Measurements from ENCODE around the gene AKT1. TPM values are rescaled to one million over a fixed set of nuclear protein-coding genes. Genes with fewer than 3 reads are reported as not detected.

Gene AKT1
- total RNA-seq = 100 to 1,000 TPM; 122 to 176 (median 128) TPM
- long read RNA-seq, donor 1, transcript AKT1-201 (15 exons, 2,866 nt) = minor isoform, 12 of 896 reads
- long read RNA-seq, donor 1, transcript AKT1-203 (14 exons, 2,710 nt) = major isoform, 708 of 896 reads
- long read RNA-seq, donor 1, transcript AKT1-220 (15 exons, 2,742 nt) = minor isoform, 28 of 896 reads
- long read RNA-seq, donor 1, partial matches to known transcripts = 35 of 896 reads
- long read RNA-seq, donor 1, other reads (novel, unspliced or antisense) = 106 of 896 reads
- long read RNA-seq, donor 2, partial matches to known transcripts = 4 of 6 reads
- long read RNA-seq, donor 2, other reads (novel, unspliced or antisense) = 2 of 6 reads

GRCh38 chr14:104794993-104795780 is at the start of gene AKT1:
Gene AKT1, minus strand, starts transcription at chr14:104795748. Its CDS starts 3,105 bp downstream, at chr14:104792643.
- peaks cover 40% of the 10 kb centered on the region for H3K4me1 ChIP-seq (ENCODE audit: low read depth)
- no peak for TF ChIP-seq CTCF (IDR thresholded peaks at IDR 0.05)
- no peaks in the 10 kb centered on the region for H3K9me3 ChIP-seq
- peak within 1 kb of the TSS; percentile 67 for H3K4me3 ChIP-seq
- no peaks in the 10 kb centered on the region for H3K36me3 ChIP-seq (ENCODE audit: low read depth)
- intact Hi-C loops (cut with DNase I, micrococcal nuclease) = no loop called here
- DNase-seq (peak in 2 of 3 donors; percentile 50 to 70), ATAC-seq (peak; percentile 49)

GRCh38 chr14:104845033-104845666 is 49.6 kb upstream of the AKT1 start:
- Histone ChIP-seq H3K4me1 (ENCODE audit: low read depth) (peaks cover 5% of the 10 kb centered on the region), H3K9me3 (no peaks in the 10 kb centered on the region), H3K4me3 (no peak overlapping the region), H3K36me3 (ENCODE audit: low read depth) (no peaks in the 10 kb centered on the region)
- no peak for ATAC-seq
- DNase-seq = no peak
- intact Hi-C loops (cut with DNase I, micrococcal nuclease) = no loop called here
- no peak for TF ChIP-seq CTCF (IDR thresholded peaks at IDR 0.05)

GRCh38 chr14:104844306-104845032 is 48.9 kb upstream of the AKT1 start:
- H3K36me3 ChIP-seq (ENCODE audit: low read depth) = no peaks in the 10 kb centered on the region

GRCh38 chr14:104843442-104844305 is 48.1 kb upstream of the AKT1 start:
- intact Hi-C loops (cut with DNase I, micrococcal nuclease) = no loop called here
- no peak for TF ChIP-seq CTCF (IDR thresholded peaks at IDR 0.05)
- H3K9me3 ChIP-seq = no peaks in the 10 kb centered on the region
- H3K4me3 ChIP-seq = no peak overlapping the region
- H3K4me1 ChIP-seq (ENCODE audit: low read depth) = peaks cover 5% of the 10 kb centered on the region
- ATAC-seq = peak; percentile 36
- DNase-seq = no peak
- no peaks in the 10 kb centered on the region for H3K36me3 ChIP-seq (ENCODE audit: low read depth)

More at GRCh38 chr14:104844306-104845032, 48.9 kb upstream of the AKT1 start:
- intact Hi-C loops (cut with DNase I, micrococcal nuclease) = no loop called here
- ATAC-seq = peak; percentile 8
- Histone ChIP-seq H3K4me3 (no peak overlapping the region), H3K4me1 (ENCODE audit: low read depth) (peaks cover 5% of the 10 kb centered on the region), H3K9me3 (no peaks in the 10 kb centered on the region)
- TF ChIP-seq CTCF (IDR thresholded peaks at IDR 0.05) = no peak
- DNase-seq = no peak
